ENCODE data around the gene RHOJ. TPM values are rescaled to one million over a fixed set of nuclear protein-coding genes. Genes with fewer than 3 reads are reported as not detected.
A peak's percentile ranks its signal among the peaks of the same experiment; 100 is the strongest.

Gene RHOJ
- total and polyA plus RNA-seq, 2 of the 13 experiments (the other 11 are each of a cell fraction or from before 2014, with no cell fraction given) = 0.22 to 1.3 TPM

GRCh38 chr14:63203618-63204406 lies 431 bp upstream of the RHOJ start (continued):
- TF ChIP-seq, protein P1, sequence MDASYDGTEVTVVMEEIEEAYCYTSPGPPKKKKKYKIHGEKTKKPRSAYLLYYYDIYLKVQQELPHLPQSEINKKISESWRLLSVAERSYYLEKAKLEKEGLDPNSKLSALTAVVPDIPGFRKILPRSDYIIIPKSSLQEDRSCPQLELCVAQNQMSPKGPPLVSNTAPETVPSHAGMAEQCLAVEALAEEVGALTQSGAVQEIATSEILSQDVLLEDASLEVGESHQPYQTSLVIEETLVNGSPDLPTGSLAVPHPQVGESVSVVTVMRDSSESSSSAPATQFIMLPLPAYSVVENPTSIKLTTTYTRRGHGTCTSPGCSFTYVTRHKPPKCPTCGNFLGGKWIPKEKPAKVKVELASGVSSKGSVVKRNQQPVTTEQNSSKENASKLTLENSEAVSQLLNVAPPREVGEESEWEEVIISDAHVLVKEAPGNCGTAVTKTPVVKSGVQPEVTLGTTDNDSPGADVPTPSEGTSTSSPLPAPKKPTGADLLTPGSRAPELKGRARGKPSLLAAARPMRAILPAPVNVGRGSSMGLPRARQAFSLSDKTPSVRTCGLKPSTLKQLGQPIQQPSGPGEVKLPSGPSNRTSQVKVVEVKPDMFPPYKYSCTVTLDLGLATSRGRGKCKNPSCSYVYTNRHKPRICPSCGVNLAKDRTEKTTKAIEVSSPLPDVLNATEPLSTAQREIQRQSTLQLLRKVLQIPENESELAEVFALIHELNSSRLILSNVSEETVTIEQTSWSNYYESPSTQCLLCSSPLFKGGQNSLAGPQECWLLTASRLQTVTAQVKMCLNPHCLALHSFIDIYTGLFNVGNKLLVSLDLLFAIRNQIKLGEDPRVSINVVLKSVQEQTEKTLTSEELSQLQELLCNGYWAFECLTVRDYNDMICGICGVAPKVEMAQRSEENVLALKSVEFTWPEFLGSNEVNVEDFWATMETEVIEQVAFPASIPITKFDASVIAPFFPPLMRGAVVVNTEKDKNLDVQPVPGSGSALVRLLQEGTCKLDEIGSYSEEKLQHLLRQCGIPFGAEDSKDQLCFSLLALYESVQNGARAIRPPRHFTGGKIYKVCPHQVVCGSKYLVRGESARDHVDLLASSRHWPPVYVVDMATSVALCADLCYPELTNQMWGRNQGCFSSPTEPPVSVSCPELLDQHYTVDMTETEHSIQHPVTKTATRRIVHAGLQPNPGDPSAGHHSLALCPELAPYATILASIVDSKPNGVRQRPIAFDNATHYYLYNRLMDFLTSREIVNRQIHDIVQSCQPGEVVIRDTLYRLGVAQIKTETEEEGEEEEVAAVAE (CRISPR knock-in tag; IDR thresholded peaks at IDR 0.05; ENCODE audit: borderline replicate concordance) = 0 out of 2 replicates have a peak, but pooled peaks have one; percentile 45
- no peak for TF ChIP-seq ZBTB7A (CRISPR knock-in tag; IDR thresholded peaks at IDR 0.05)
- no peak for TF ChIP-seq ZNF674 (CRISPR knock-in tag; IDR thresholded peaks at IDR 0.05; ENCODE audit: low read depth)
- TF ChIP-seq ZZZ3 (CRISPR knock-in tag; IDR thresholded peaks at IDR 0.05; ENCODE audit: borderline replicate concordance) = no peak
- TF ChIP-seq KLF11 (CRISPR knock-in tag; IDR thresholded peaks at IDR 0.05) = no peak
- no peak for TF ChIP-seq BATF2 (CRISPR knock-in tag; IDR thresholded peaks at IDR 0.05)
- TF ChIP-seq ZNF224 (CRISPR knock-in tag; IDR thresholded peaks at IDR 0.05) = no peak
- 0 out of 2 replicates have a peak, but pooled peaks have one; percentile 21 for TF ChIP-seq ZNF614 (CRISPR knock-in tag; IDR thresholded peaks at IDR 0.05; ENCODE audit: borderline replicate concordance)
- TF ChIP-seq ZNF891 (CRISPR knock-in tag; IDR thresholded peaks at IDR 0.05) = no peak
- no peak for TF ChIP-seq PHF21A (CRISPR knock-in tag; IDR thresholded peaks at IDR 0.05)
- TF ChIP-seq BCLAF1 (IDR thresholded peaks at IDR 0.05) = no peak
- no peak for TF ChIP-seq ZFP41 (CRISPR knock-in tag; IDR thresholded peaks at IDR 0.05; ENCODE audit: borderline replicate concordance)
- TF ChIP-seq, protein P2, sequence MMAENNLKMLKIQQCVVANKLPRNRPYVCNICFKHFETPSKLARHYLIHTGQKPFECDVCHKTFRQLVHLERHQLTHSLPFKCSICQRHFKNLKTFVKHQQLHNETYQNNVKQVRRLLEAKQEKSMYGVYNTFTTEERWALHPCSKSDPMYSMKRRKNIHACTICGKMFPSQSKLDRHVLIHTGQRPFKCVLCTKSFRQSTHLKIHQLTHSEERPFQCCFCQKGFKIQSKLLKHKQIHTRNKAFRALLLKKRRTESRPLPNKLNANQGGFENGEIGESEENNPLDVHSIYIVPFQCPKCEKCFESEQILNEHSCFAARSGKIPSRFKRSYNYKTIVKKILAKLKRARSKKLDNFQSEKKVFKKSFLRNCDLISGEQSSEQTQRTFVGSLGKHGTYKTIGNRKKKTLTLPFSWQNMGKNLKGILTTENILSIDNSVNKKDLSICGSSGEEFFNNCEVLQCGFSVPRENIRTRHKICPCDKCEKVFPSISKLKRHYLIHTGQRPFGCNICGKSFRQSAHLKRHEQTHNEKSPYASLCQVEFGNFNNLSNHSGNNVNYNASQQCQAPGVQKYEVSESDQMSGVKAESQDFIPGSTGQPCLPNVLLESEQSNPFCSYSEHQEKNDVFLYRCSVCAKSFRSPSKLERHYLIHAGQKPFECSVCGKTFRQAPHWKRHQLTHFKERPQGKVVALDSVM (CRISPR knock-in tag; IDR thresholded peaks at IDR 0.05) = no peak
- no peak for TF ChIP-seq KLF12 (CRISPR knock-in tag; IDR thresholded peaks at IDR 0.05; ENCODE audit: borderline replicate concordance)
- 0 out of 2 replicates have a peak, but pooled peaks have one; percentile 27 for TF ChIP-seq RNF2 (conservative IDR thresholded peaks at IDR 0.05; ENCODE audit: low read depth)
